Measurements from ENCODE around the gene TSGA10.

The TSGA10 gene

GRCh38 chr2:99180755-99181623 is 26.2 kb upstream of the TSGA10 start, which contains the start of the genes MITD1 and MRPL30 (continued):
- TF ChIP-seq ZBTB10 (tag by site-specific recombination; IDR thresholded peaks at IDR 0.05) (0 out of 2 replicates have a peak, but pooled peaks have one; percentile 42), ZFP37 (tag by site-specific recombination; IDR thresholded peaks at IDR 0.05) (peak; percentile 75; the same call in 1 of the 2 replicates), ZNF2 (tag by site-specific recombination; IDR thresholded peaks at IDR 0.05) (peak; percentile 89), ZNF600 (tag by site-specific recombination; IDR thresholded peaks at IDR 0.05) (peak; percentile 83), ZNF214 (tag by site-specific recombination; IDR thresholded peaks at IDR 0.05; ENCODE audit: borderline replicate concordance) (no peak), ZNF701 (tag by site-specific recombination; IDR thresholded peaks at IDR 0.05) (no peak), GLIS2 (tag by site-specific recombination; IDR thresholded peaks at IDR 0.05) (no peak), GLI4 (tag by site-specific recombination; IDR thresholded peaks at IDR 0.05) (no peak)

- POLR2A ChIA-PET, result no interaction called here
Measured at GRCh38 chr2:99171377-99172140, 16.8 kb upstream of the TSGA10 start.

More at GRCh38 chr2:99171377-99172140, 16.8 kb upstream of the TSGA10 start:
- Histone ChIP-seq H3K27ac (ENCODE audit: extremely low read depth, low read depth, low read length) (no peak overlapping the region), H3K36me3 (ENCODE audit: control insufficient read depth in 2 of 2, insufficient read depth in 1 of 2, low read length in 2 of 2) (peaks cover 41 to 49% of the 10 kb centered on the region in 2 experiments), H3K4me3 (ENCODE audit: low read depth, low read length) (no peak overlapping the region), H3K4me1 (ENCODE audit: control insufficient read depth, insufficient read depth, low read length) (no peaks in the 10 kb centered on the region), H3K9me3 (ENCODE audit: control insufficient read depth, insufficient read depth, low read depth, low read length) (no peaks in the 10 kb centered on the region)
- TF ChIP-seq ZSCAN18 (tag by site-specific recombination; IDR thresholded peaks at IDR 0.05) (no peak), ZNF335 (tag by site-specific recombination; conservative IDR thresholded peaks at IDR 0.05) (no peak), CTCF (tag by site-specific recombination; IDR thresholded peaks at IDR 0.05) (no peak), ZNF549 (tag by site-specific recombination; IDR thresholded peaks at IDR 0.05) (no peak), ZNF785 (tag by site-specific recombination; IDR thresholded peaks at IDR 0.05) (no peak), ZNF18 (tag by site-specific recombination; IDR thresholded peaks at IDR 0.05) (no peak), ZNF529 (tag by site-specific recombination; IDR thresholded peaks at IDR 0.05; ENCODE audit: insufficient replicate concordance) (no peak), SCRT2 (tag by site-specific recombination; IDR thresholded peaks at IDR 0.05) (peak; percentile 77; the same call in 1 of the 2 replicates)
- CTCF ChIA-PET, result interaction anchor here (0.7 kb wide), 1 partner anchor 13 kb away, joined by 5 read pairs; no protein-coding TSS in a partner anchor
